22Rv1 (cell line): ENCODE results near the gene SULF2.

Experiments used
- CTCF ChIP-seq: fragments of 450-650 bp; IDR thresholded peaks from 2 replicates; pipeline ENCODE4 v1.5.1; 2017; ENCODE audit warnings: mild to moderate bottlenecking
- ZFX ChIP-seq: fragments of 450-650 bp; IDR thresholded peaks from 2 replicates; pipeline ENCODE4 v1.6.1; 2017; ENCODE audit warnings: antibody characterized with exemption, borderline replicate concordance

DNA sequence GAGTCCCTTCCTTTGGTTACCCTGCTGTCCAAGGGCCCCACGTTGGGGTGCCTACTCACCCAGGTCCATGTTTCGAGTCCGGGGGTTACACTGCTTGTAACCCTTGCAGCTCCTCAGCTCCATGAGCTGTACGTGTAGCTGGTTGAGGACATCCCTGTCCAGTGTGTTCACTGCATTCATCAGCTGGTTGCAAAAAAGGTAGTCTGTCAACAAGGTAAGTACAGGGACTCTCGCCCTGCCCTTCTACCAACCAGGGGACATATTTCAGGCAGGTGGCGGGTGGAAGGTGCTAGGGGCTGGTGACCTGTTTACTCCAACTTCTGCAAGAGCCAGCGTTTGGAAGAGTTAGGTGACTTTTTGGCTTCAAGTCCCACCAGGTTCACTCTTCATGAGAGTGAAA, 123.6 kb downstream of the SULF2 start:
- TF ChIP-seq CTCF, result no peak
- no peak for TF ChIP-seq ZFX
